Activated CD8-positive, alpha-beta memory T cell treated with anti-CD3 and anti-CD28 coated beads for 1 hour (primary cell): ENCODE data around the gene SORCS2.

Experiments
- DNase-seq, 2 donors: peaks; one replicate each; pipeline ENCODE4 v3.0.0-alpha.2; 2020; ENCODE audit warnings: low read depth in 1 of 2; ENCODE audit errors: extremely low read depth in 1 of 2

The SORCS2 gene

GRCh38 chr4:7732263-7732662 lies 539.9 kb downstream of the SORCS2 start:
- no peak for DNase-seq

- no peak for DNase-seq
Observed at GRCh38 chr4:7733201-7733600, 540.9 kb downstream of the SORCS2 start.

- no peak for DNase-seq
Observed at GRCh38 chr4:7733801-7734650, 541.7 kb downstream of the SORCS2 start.

- DNase-seq = no peak
Observed at GRCh38 chr4:7734651-7735260, 542.4 kb downstream of the SORCS2 start.

- DNase-seq = no peak
Observed at GRCh38 chr4:7735395-7735794, 543.1 kb downstream of the SORCS2 start.

GRCh38 chr4:7735961-7736360 lies 543.6 kb downstream of the SORCS2 start:
- DNase-seq = no peak

- DNase-seq = no peak
Observed at GRCh38 chr4:7736436-7737267, 544.3 kb downstream of the SORCS2 start.

GRCh38 chr4:7737268-7737645 lies 544.9 kb downstream of the SORCS2 start:
- DNase-seq = no peak

GRCh38 chr4:7737752-7738457 lies 545.6 kb downstream of the SORCS2 start:
- no peak for DNase-seq

- no peak for DNase-seq
Observed at GRCh38 chr4:7738458-7739076, 546.2 kb downstream of the SORCS2 start.

GRCh38 chr4:7739077-7739917 lies 547.0 kb downstream of the SORCS2 start:
- no peak for DNase-seq

GRCh38 chr4:7739918-7740865 lies 547.9 kb downstream of the SORCS2 start:
- no peak for DNase-seq

- no peak for DNase-seq
Observed at GRCh38 chr4:7740866-7741525, 548.7 kb downstream of the SORCS2 start.

GRCh38 chr4:7741946-7742806 lies 549.8 kb downstream of the SORCS2 start:
- no peak for DNase-seq

GRCh38 chr4:7742807-7743280 lies 550.5 kb downstream of the SORCS2 start:
- DNase-seq = no peak

- no peak for DNase-seq
Observed at GRCh38 chr4:7744142-7744804, 551.9 kb downstream of the SORCS2 start.
